B cell (primary cell): ENCODE results near the gene PTCSC3. TPM values are rescaled to one million over a fixed set of nuclear protein-coding genes. Genes with fewer than 3 reads are reported as not detected.

Source experiments
- ATAC-seq: fragments of 200-7000 bp; cut with Tn5 transposase; one replicate; pipeline ENCODE4 v1.10.0; 2021; ENCODE audit warnings: low read depth, mild to moderate bottlenecking, moderate number of reproducible peaks, moderate library complexity
- CTCF ChIA-PET: fragments of 350-600 bp; sonication (Branson Sonifier 250); formaldehyde crosslinking; loops from one replicate; lab custom pipeline; 2021; ENCODE audit warnings: antibody characterized with exemption, inconsistent platforms; lab: Charles Lee
- POLR2A ChIA-PET: fragments of 350-600 bp; sonication (Branson Sonifier 250); formaldehyde crosslinking; loops from one replicate; lab custom pipeline; 2021; ENCODE audit warnings: antibody characterized with exemption; lab: Charles Lee
- DNase-seq: peaks from one replicate; pipeline ENCODE4 v3.0.0; 2013
- H2AFZ ChIP-seq: 2 replicates; pipeline ENCODE4 v1.6.1; 2012; ENCODE audit warnings: mild to moderate bottlenecking, low read depth, low read length; ENCODE audit not compliant: insufficient read depth, poor library complexity, severe bottlenecking
- H3K27ac ChIP-seq, 2 donors: 1 replicate in 1 of 2; 2 replicates in 1 of 2; pipeline ENCODE4 v1.5.1; 2012 to 2013; ENCODE audit warnings: low read length in 2 of 2, mild to moderate bottlenecking in 2 of 2, moderate library complexity in 1 of 2
- H3K27me3 ChIP-seq, 4 experiments: fragments of 200-600 bp in 1 of 4; sonication (generic) in 1 of 4; replicated peaks in 1 of 4; 1 replicate in 2 of 4; 2 replicates in 2 of 4; pipeline versions ENCODE4 v1.6.1 to v1.7.0; 2013 to 2016; ENCODE audit warnings: low read length in 3 of 4, mild to moderate bottlenecking in 2 of 4, mixed read lengths in 1 of 4, moderate library complexity in 1 of 4; ENCODE audit not compliant: insufficient read depth in 4 of 4, control insufficient read depth in 3 of 4; ENCODE audit errors: control extremely low read depth in 1 of 4
- H3K36me3 ChIP-seq, 2 experiments: replicated peaks in 1 of 2; 1 replicate in 1 of 2; 2 replicates in 1 of 2; pipeline versions ENCODE4 v1.6.1 to v1.7.1; 2013; ENCODE audit warnings: low read length in 1 of 2; ENCODE audit not compliant: insufficient read depth in 2 of 2, control insufficient read depth in 1 of 2; ENCODE audit errors: control extremely low read depth in 1 of 2, extremely low read depth in 1 of 2
- H3K4me1 ChIP-seq, 2 donors: fragments of 200-600 bp in 1 of 2; sonication (generic) in 1 of 2; 1 replicate in 1 of 2; 2 replicates in 1 of 2; pipeline versions ENCODE4 v1.5.1 to v1.6.1; 2013 to 2017; ENCODE audit warnings: low read length in 2 of 2; ENCODE audit not compliant: control insufficient read depth in 2 of 2, insufficient read depth in 2 of 2
- H3K4me2 ChIP-seq: replicated peaks from 2 replicates; pipeline ENCODE3; 2012; ENCODE audit warnings: mild to moderate bottlenecking, low read depth, low read length; ENCODE audit not compliant: poor library complexity, severe bottlenecking
- H3K4me3 ChIP-seq, 5 experiments: fragments of 200-600 bp in 1 of 5; sonication (generic) in 1 of 5; 1 replicate in 3 of 5; 2 replicates in 2 of 5; pipeline versions ENCODE4 v1.5.1 to v1.7.0; 2011 to 2016; ENCODE audit warnings: low read length in 4 of 5, mild to moderate bottlenecking in 4 of 5, low read depth in 2 of 5, control low read depth in 1 of 5, moderate library complexity in 1 of 5; ENCODE audit not compliant: insufficient read depth in 1 of 5; ENCODE audit errors: control extremely low read depth in 1 of 5, extremely low read depth in 1 of 5
- H3K79me2 ChIP-seq: fragments of 200-600 bp; sonication (generic); one replicate; pipeline ENCODE4 v1.6.0; 2016; ENCODE audit warnings: low read length; ENCODE audit not compliant: control insufficient read depth, insufficient read depth
- H3K9ac ChIP-seq: fragments of 200-600 bp; sonication (generic); 2 replicates; pipeline ENCODE4 v1.6.1; 2017; ENCODE audit warnings: mild to moderate bottlenecking, low read length, moderate library complexity
- H3K9me3 ChIP-seq, 3 donors: one replicate each; pipeline versions ENCODE4 v1.6.1 to v1.7.1; 2013; ENCODE audit warnings: low read length in 2 of 3; ENCODE audit not compliant: control insufficient read depth in 2 of 3, insufficient read depth in 1 of 3; ENCODE audit errors: control extremely low read depth in 1 of 3
- H4K20me1 ChIP-seq: 2 replicates; pipeline ENCODE4 v1.6.0; 2012; ENCODE audit warnings: mild to moderate bottlenecking, low read length; ENCODE audit not compliant: insufficient read depth, control insufficient read depth, poor library complexity, severe bottlenecking
- H3K27ac Mint-ChIP-seq: one replicate; pipeline ENCODE4 v1.8.0; 2021; ENCODE audit warnings: mixed read lengths
- H3K27me3 Mint-ChIP-seq: one replicate; pipeline ENCODE4 v1.8.0; 2021; ENCODE audit warnings: mixed read lengths
- H3K4me1 Mint-ChIP-seq: one replicate; pipeline ENCODE4 v1.8.0; 2021; ENCODE audit warnings: mixed read lengths
- H3K4me3 Mint-ChIP-seq: one replicate; pipeline ENCODE4 v1.8.0; 2021; ENCODE audit warnings: mixed read lengths
- H3K9me3 Mint-ChIP-seq: one replicate; pipeline ENCODE4 v1.8.0; 2022; ENCODE audit warnings: mixed read lengths; ENCODE audit not compliant: insufficient read depth
- EZH2 ChIP-seq: IDR thresholded peaks from 2 replicates; pipeline ENCODE4 v1.6.1; 2012; ENCODE audit warnings: borderline replicate concordance, low read depth, mild to moderate bottlenecking, moderate library complexity, low read length; ENCODE audit not compliant: insufficient read depth, poor library complexity, severe bottlenecking
- WGBS: methylation state at CpG from one replicate; pipeline ENCODE4 v1.1.5; 2013; ENCODE audit warnings: missing lambda C conversion rate; ENCODE audit not compliant: insufficient coverage; 5-methylcytosine and 5-hydroxymethylcytosine counted together
- intact Hi-C: fragments of 100-400 bp; cut with micrococcal nuclease; formaldehyde crosslinking; loops from one replicate; pipeline ENCODE4 v1.10.0; 2022
- polyA plus RNA-seq: library from polyadenylated mRNA; depleted of rRNA; stranded (reverse); fragments of >200 nt; gene quantifications from 2 replicates; pipeline ENCODE4 v1.2.3, GENCODE V29; 2012
- total RNA-seq, 2 donors: library from RNA; stranded (reverse); fragments of 120-200 nt in 1 of 2; gene quantifications; 1 replicate in 1 of 2; 2 replicates in 1 of 2; pipeline versions ENCODE4 v1.2.3 to v1.2.4, GENCODE V29; 2013 to 2022
- TF ChIP-seq, protein P1 (sequence below): fragments of 200-600 bp; IDR thresholded peaks from one replicate; pipeline ENCODE4 v1.8.0; 2022; ENCODE audit warnings: antibody characterized with exemption, mild to moderate bottlenecking

The PTCSC3 gene
- total and polyA plus RNA-seq, 2 donors (not counting 1 experiment from before 2014, with no cell fraction given) = not detected

DNA sequence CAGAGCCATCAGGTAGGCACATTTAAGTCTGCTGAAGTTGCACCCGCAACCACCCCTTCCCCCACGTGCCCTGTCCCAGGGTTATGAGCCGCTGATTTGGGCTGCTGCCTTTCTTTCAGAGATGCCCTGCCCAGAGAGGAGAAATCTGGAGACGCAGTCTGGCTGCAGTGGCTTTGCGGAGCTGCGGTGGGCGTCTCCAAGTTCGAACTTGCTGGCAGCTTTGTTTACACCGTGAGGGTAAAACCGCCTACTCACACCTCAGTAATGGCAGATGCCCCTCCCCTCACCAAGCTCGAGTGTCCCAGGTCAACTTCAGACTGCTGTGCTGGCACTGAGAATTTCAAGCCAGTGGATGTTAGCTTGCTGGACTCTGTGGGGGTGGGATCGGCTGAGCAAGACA, 14.7 kb downstream of the PTCSC3 start:
- Mint-ChIP-seq H3K9me3 (no peaks in the 10 kb centered on the region), H3K4me1 (no peaks in the 10 kb centered on the region), H3K27me3 (no peaks in the 10 kb centered on the region), H3K27ac (no peak overlapping the region), H3K4me3 (no peak overlapping the region)
- no peak overlapping the region for H3K9ac ChIP-seq
- H3K4me3 ChIP-seq = no peak overlapping the region
- H3K27me3 ChIP-seq = no peaks in the 10 kb centered on the region
- no peaks in the 10 kb centered on the region for H4K20me1 ChIP-seq
- no peak overlapping the region for H3K27ac ChIP-seq
- DNase-seq = no peak
- H2AFZ ChIP-seq = no peak overlapping the region
- H3K9me3 ChIP-seq = peaks cover 0 to 7% (median 0%) of the 10 kb centered on the region in 3 donors
- no peak overlapping the region for H3K4me2 ChIP-seq
- TF ChIP-seq, protein P1, sequence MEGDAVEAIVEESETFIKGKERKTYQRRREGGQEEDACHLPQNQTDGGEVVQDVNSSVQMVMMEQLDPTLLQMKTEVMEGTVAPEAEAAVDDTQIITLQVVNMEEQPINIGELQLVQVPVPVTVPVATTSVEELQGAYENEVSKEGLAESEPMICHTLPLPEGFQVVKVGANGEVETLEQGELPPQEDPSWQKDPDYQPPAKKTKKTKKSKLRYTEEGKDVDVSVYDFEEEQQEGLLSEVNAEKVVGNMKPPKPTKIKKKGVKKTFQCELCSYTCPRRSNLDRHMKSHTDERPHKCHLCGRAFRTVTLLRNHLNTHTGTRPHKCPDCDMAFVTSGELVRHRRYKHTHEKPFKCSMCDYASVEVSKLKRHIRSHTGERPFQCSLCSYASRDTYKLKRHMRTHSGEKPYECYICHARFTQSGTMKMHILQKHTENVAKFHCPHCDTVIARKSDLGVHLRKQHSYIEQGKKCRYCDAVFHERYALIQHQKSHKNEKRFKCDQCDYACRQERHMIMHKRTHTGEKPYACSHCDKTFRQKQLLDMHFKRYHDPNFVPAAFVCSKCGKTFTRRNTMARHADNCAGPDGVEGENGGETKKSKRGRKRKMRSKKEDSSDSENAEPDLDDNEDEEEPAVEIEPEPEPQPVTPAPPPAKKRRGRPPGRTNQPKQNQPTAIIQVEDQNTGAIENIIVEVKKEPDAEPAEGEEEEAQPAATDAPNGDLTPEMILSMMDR = no peak
- TF ChIP-seq EZH2 = no peak
- no peaks in the 10 kb centered on the region for H3K36me3 ChIP-seq
- intact Hi-C loops = no loop called here
- no peak for ATAC-seq
- ChIA-PET CTCF (no interaction called here), POLR2A (no interaction called here)
- no peaks in the 10 kb centered on the region for H3K79me2 ChIP-seq
- WGBS = 73% methylated on average over 12 of the region's 12 CpGs
- H3K4me1 ChIP-seq = no peaks in the 10 kb centered on the region

DNA sequence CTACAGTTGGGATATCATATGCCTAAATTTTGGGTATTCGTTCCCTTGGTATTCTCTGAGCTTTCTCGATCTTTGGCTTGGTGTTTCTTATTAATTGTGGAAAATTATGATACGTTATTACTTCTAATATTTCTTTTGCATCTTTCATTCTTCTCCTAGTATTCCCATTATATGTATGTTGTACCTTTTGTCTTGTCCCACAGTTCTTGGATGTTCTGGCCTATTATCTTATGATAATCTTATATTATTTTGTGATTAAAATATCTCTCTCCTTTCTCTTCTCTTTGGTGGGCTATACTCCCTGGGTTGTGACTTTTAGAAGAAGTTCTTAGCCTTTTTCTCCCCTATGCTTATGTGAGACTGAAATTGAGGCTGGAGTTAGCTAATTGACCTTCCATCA, 25.2 kb downstream of the PTCSC3 start:
- no peak overlapping the region for H3K27ac Mint-ChIP-seq
- no peaks in the 10 kb centered on the region for H3K4me1 ChIP-seq
- H2AFZ ChIP-seq = no peak overlapping the region
- no peaks in the 10 kb centered on the region for H3K79me2 ChIP-seq
- POLR2A ChIA-PET = no interaction called here
- TF ChIP-seq, protein P1 = no peak
- TF ChIP-seq EZH2 = no peak
- intact Hi-C loops = no loop called here
- H4K20me1 ChIP-seq = no peaks in the 10 kb centered on the region
- H3K27me3 ChIP-seq = no peaks in the 10 kb centered on the region
- no peak overlapping the region for H3K4me3 ChIP-seq
- DNase-seq (no peak), ATAC-seq (no peak)
- H3K9me3 ChIP-seq = peaks cover 0 to 7% (median 3%) of the 10 kb centered on the region in 3 donors
- H3K9ac ChIP-seq = no peak overlapping the region
- H3K4me1 Mint-ChIP-seq = no peaks in the 10 kb centered on the region
- H3K4me3 Mint-ChIP-seq = no peak overlapping the region
- WGBS = no CpG with 5 or more reads among the region's 3 CpGs
- H3K9me3 Mint-ChIP-seq = peaks cover 3% of the 10 kb centered on the region
- H3K36me3 ChIP-seq = no peaks in the 10 kb centered on the region
- H3K4me2 ChIP-seq = no peak overlapping the region
- H3K27ac ChIP-seq = no peak overlapping the region
- no peaks in the 10 kb centered on the region for H3K27me3 Mint-ChIP-seq
- CTCF ChIA-PET = no interaction called here
